Mucosa of descending colon (tissue), 3 donors: Measurements from ENCODE around the gene DSCAML1. TPM values are rescaled to one million over a fixed set of nuclear protein-coding genes. Genes with fewer than 3 reads are reported as not detected.
A peak's percentile ranks its signal among the peaks of the same experiment; 100 is the strongest.

ENCODE experiments used
- ATAC-seq: fragments of 200-7000 bp; cut with Tn5 transposase; one replicate; pipeline ENCODE4 v1.9.1; 2020; ENCODE audit warnings: mild to moderate bottlenecking, moderate library complexity
- DNase-seq, 3 donors: peaks; one replicate each; pipeline ENCODE4 v3.0.0-alpha.2; 2020
- H3K36me3 ChIP-seq: fragments of 200-600 bp; one replicate; pipeline ENCODE4 v1.8.0; 2021; ENCODE audit warnings: low read depth, mild to moderate bottlenecking
- H3K4me1 ChIP-seq: fragments of 200-600 bp; one replicate; pipeline ENCODE4 v1.8.0; 2021; ENCODE audit warnings: low read depth, mild to moderate bottlenecking
- H3K4me3 ChIP-seq: fragments of 200-600 bp; one replicate; pipeline ENCODE4 v1.8.0; 2021; ENCODE audit warnings: mild to moderate bottlenecking
- H3K9me3 ChIP-seq: fragments of 200-600 bp; one replicate; pipeline ENCODE4 v1.8.0; 2021; ENCODE audit warnings: mild to moderate bottlenecking
- intact Hi-C, 2 donors: fragments of 100-400 bp; cut with DNase I in 1 of 2; cut with micrococcal nuclease in 1 of 2; formaldehyde crosslinking; loops; one replicate each; pipeline versions ENCODE4 v1.11.0 to v1.11.1; 2022; cut with DNase I, micrococcal nuclease
- total RNA-seq, 3 donors: library from RNA; stranded (reverse); fragmentation: NEBNext Ultra II Directional in 2 of 3; extraction: Animal tissue kit (Norgen Biotek cat#: 25700) in 2 of 3; gene quantifications; one replicate each; pipeline versions ENCODE4 v1.2.1 to v1.2.4, GENCODE V29; 2021 to 2023
- TF ChIP-seq, protein P1 (sequence below): fragments of 200-600 bp; IDR thresholded peaks from one replicate; pipeline ENCODE4 v1.8.0; 2022; ENCODE audit warnings: antibody characterized with exemption, mild to moderate bottlenecking
- donor health status: DM: no; HTN: no; CAD: no; lungs with moderate emphysema.
- donor health status: DM: no; HTN: no; CAD: no.
- donor health status: DM: no; HTN: yes; CAD: no.

Gene DSCAML1
- total RNA-seq, 3 donors from 2014 or later = 5.0 to 5.5 (median 5.3) TPM

DNA sequence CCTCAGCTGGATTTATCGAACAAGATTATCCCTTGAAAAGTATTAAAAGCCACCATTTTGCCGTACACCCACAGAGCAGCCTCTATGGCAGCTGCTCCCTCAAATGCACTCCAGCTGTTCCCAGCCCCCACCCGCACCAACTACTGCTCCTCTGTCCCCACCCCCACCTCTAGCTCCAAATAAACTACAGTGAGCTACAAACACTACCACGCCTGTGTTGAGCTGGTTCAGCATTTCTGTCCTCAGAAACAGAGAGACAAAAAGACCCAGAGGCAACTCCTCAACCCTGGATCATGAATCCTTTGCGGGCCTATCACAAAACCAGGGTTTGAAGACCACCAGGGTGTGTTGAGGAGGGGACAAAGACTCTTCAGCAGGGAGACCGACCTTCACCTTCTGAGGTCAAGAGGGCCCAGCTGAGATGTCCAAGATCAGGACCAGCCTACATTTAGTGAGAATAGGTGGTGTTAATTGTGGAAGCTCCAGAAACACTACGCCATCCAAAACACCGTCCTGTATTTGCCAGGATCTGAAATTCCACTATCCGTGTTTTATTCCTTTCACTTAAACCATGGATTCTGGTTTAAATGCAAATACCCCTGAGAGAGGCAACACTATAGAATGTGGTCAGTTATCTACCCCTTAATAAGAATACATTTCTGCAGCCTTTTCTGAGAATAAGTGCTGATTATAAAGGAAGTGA lies 195.9 kb downstream of the DSCAML1 start:
- H3K4me3 ChIP-seq = no peak overlapping the region
- intact Hi-C loops = no loop called here
- H3K9me3 ChIP-seq = no peaks in the 10 kb centered on the region
- no peaks in the 10 kb centered on the region for H3K36me3 ChIP-seq
- DNase-seq (no peak), ATAC-seq (no peak)
- TF ChIP-seq, protein P1, sequence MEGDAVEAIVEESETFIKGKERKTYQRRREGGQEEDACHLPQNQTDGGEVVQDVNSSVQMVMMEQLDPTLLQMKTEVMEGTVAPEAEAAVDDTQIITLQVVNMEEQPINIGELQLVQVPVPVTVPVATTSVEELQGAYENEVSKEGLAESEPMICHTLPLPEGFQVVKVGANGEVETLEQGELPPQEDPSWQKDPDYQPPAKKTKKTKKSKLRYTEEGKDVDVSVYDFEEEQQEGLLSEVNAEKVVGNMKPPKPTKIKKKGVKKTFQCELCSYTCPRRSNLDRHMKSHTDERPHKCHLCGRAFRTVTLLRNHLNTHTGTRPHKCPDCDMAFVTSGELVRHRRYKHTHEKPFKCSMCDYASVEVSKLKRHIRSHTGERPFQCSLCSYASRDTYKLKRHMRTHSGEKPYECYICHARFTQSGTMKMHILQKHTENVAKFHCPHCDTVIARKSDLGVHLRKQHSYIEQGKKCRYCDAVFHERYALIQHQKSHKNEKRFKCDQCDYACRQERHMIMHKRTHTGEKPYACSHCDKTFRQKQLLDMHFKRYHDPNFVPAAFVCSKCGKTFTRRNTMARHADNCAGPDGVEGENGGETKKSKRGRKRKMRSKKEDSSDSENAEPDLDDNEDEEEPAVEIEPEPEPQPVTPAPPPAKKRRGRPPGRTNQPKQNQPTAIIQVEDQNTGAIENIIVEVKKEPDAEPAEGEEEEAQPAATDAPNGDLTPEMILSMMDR = no peak
- no peaks in the 10 kb centered on the region for H3K4me1 ChIP-seq

DNA sequence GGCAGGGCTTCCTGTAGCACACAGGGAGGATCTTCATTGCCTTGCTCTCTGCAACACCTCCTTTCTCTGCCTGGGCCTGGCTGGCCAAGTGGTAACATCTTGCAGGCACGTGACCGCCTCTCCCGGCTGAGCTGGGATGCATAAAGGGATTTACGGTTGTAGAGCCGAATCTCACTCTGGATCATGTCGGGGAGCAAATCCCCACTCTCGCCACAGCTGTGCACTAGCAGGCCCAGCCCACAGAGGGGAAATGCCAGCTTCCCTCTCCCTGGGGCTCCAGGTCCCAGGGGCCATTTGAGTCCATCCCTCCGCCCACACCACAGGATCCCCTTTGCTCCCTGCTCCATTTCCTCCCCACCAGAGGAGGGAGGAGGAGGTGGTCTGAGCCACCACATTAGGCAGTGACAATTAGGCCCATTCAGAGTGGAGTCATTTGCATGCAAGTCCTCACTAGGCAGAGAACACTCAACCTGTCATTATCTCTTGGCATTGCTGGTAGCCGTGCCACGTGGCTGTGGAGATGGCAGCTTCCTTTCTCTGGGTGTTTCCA lies 196.7 kb downstream of the DSCAML1 start:
- ATAC-seq (no peak), DNase-seq (no peak)
- intact Hi-C loops = no loop called here
- no peak overlapping the region for H3K4me3 ChIP-seq
- no peaks in the 10 kb centered on the region for H3K9me3 ChIP-seq
- H3K4me1 ChIP-seq = no peaks in the 10 kb centered on the region
- TF ChIP-seq, protein P1 = no peak
- H3K36me3 ChIP-seq = no peaks in the 10 kb centered on the region

DNA sequence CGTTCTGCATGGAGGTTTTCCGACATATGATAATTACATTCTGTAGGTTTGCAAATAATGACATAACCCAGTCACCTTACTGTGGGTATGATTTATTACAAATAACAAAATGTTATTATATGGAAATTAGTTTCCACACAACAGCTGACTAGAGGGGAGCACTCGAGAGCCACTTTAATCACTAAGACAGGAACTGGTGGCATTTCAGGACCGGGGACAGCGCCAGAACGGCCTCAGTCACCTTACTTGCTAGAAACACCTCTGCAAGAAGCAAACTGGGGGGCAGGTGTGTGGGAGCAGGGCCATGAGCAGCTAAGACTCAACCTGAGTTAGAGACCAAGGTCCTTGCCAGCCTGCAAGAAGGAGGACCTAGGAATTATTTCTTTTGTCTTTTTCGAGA lies 199.9 kb downstream of the DSCAML1 start:
- Histone ChIP-seq H3K9me3 (no peaks in the 10 kb centered on the region), H3K4me3 (no peak overlapping the region), H3K4me1 (no peaks in the 10 kb centered on the region), H3K36me3 (no peaks in the 10 kb centered on the region)
- intact Hi-C loops = no loop called here
- DNase-seq = peak in 2 of 3 donors; percentile 58 to 67
- TF ChIP-seq, protein P1 = no peak
- no peak for ATAC-seq

DNA sequence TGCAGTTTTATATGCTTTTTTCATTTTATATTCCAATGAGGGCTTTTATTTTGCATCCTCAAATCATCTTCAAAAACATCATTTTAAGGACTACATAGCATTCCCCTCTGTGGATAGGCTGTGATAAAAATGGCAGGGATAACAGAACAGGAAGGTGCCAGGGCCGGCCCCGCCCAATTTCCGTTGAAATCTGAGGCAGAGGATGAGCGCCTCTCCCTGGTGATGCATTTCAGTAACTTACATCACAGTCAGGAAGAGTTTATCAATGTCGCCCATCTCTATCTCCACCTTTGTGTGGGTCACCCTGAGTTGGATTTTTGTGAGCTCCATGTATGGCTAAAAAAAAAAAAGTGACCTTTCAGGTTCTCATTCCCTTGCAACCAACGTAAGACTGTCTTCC lies 201.6 kb downstream of the DSCAML1 start:
- no peaks in the 10 kb centered on the region for H3K36me3 ChIP-seq
- no peaks in the 10 kb centered on the region for H3K9me3 ChIP-seq
- no peak for DNase-seq
- TF ChIP-seq, protein P1 = no peak
- ATAC-seq = no peak
- H3K4me3 ChIP-seq = no peak overlapping the region
- H3K4me1 ChIP-seq = no peaks in the 10 kb centered on the region
- intact Hi-C loops = no loop called here

DNA sequence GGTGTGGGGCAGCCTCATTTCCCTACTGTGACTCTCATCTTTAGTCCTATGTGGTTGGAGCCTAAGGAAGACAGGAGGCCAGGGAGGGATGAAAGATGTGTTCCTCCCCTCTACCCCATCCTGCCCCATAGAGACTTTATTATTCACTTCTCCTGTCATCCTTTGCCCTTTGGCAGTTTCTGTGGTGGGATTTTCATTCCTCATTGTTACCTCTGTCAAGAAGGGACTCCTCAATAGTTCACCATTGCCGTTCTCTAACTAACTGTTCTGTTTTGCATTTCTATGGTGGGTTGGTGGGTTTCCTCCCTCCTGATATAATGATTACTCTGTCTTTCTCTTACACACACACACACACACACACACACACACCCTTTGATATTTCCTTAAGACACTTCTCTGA lies 202.3 kb downstream of the DSCAML1 start:
- ATAC-seq = no peak

More for the DNA sequence above, 202.3 kb downstream of the DSCAML1 start:
- no peak for DNase-seq
- intact Hi-C loops = no loop called here
- Histone ChIP-seq H3K4me3 (no peak overlapping the region), H3K4me1 (no peaks in the 10 kb centered on the region), H3K9me3 (no peaks in the 10 kb centered on the region), H3K36me3 (no peaks in the 10 kb centered on the region)
- TF ChIP-seq, protein P1 = no peak
